GM18867 (cell line): Measurements from ENCODE around the gene CACNA2D4.

ENCODE experiments used
- ATAC-seq: cut with Tn5 transposase; IDR thresholded peaks from one replicate; pipeline ENCODE4 v1.9.1; 2021; ENCODE audit warnings: mild to moderate bottlenecking, moderate library complexity; ENCODE audit not compliant: unreplicated experiment

The CACNA2D4 gene

GRCh38 chr12:1873531-1874510, 44.6 kb downstream of the CACNA2D4 start:
- no peak for ATAC-seq

DNA sequence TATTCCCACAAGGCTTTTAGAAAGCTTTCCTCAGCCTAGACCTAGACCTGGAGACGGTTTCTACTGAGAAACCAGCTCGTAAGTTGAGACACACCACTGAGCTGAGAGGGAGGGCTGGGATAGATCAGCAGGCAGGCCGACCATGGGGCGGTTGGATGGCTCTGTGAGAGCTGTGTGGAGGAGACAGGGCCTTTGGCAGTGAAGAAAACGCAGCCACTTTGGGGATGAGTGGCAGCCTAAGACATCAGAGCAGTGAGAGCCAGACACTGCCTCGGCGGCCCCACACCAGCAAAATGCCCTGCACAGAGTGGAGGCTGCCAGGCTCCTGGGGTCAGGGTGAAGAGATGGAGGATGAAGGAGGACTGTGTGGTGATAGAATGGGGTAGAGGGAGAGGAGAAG, 46.0 kb downstream of the CACNA2D4 start:
- no peak for ATAC-seq

- no peak for ATAC-seq
Observed at GRCh38 chr12:1872001-1872400, 46.5 kb downstream of the CACNA2D4 start.

DNA sequence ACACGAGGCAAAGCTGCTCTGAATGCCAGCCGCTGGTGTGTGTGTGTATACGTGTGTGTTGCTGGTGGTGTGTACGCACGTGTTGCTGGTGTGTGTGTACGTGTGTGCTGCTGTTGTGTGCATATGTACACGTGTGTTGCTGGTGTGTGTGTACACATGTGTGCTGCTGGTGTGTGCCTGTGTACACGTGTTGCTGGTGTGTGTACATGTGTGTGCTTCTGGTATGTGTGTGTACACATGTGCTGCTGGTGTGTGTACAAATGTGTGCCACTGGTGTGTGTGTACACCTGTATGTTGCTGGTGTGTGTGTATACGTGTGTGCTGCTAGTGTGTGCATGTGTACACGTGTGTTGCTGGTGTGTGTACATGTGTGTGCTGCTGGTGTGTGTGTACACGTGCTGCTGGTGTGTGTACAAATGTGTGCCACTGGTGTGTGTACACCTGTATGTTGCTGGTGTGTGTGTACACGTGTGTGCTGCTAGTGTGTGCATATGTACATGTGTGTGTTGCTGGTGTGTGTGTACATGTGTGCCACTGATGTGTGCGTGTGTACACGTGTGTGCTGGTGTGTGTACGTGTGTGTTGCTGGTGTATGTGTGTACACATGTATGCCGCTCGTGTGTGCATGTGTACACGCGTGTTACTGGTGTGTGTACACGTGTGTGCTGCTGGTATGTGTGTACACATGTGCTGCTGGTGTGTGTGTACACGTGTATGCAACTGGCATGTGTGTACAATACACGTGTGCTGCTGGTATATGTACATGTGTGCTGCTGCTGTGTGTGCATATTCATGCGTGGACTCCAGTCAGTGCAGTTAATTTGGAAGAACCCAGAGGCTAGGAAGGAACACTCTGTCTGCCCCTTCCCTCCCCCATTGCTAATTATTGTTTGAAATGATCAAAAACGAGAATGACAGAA, 47.2 kb downstream of the CACNA2D4 start:
- ATAC-seq = no peak

- ATAC-seq = no peak
Observed at GRCh38 chr12:1870086-1870485, 48.4 kb downstream of the CACNA2D4 start.

GRCh38 chr12:1869145-1869544, 49.3 kb downstream of the CACNA2D4 start:
- no peak for ATAC-seq

GRCh38 chr12:1865284-1865866, 53.1 kb downstream of the CACNA2D4 start:
- ATAC-seq = no peak

GRCh38 chr12:1864867-1865266, 53.6 kb downstream of the CACNA2D4 start:
- no peak for ATAC-seq

DNA sequence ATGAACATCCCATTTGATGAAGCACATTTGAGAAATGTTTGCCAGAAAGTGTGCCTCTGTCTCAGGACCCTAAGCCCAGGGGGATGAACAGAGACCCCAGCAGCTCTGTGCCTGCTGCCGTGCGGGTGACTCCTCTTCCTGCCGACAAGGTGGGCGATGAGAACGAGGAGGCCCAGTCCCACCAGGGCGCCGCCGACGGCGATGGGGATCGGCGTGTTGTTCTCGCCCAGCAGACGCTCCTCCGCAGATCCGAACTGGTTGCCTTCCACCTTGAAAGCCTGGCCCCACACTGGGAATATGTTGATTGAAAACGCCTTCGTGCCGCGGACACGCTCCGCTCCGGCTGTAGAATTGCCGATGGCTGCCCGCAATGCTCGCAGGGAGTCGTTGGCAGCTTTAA, 54.0 kb downstream of the CACNA2D4 start:
- no peak for ATAC-seq

- no peak for ATAC-seq
Observed at GRCh38 chr12:1863823-1864222, 54.6 kb downstream of the CACNA2D4 start.

DNA sequence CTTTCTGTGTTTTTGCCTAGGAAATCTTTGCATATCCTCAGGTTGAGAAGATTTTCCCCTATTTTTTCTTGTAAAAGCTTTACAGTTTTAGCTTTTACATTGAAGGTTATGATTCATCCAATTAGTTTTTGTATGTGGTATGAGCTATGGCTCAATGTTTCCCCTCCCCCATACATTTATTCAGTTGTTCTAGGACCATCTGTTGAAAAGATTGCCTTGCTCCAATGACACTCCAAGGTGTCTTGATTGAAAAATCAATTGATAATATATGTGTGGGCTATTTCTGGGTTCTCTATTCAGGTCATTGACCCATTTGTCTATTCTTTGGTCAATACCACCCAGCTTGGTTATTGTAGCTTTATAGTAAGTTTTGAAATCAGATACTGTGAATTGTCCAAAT, 55.5 kb downstream of the CACNA2D4 start:
- no peak for ATAC-seq

GRCh38 chr12:1859643-1860042, 58.8 kb downstream of the CACNA2D4 start:
- ATAC-seq = no peak

- ATAC-seq = no peak
Observed at GRCh38 chr12:1858456-1858855, 60.0 kb downstream of the CACNA2D4 start.

- no peak for ATAC-seq
Observed at GRCh38 chr12:1857821-1858220, 60.6 kb downstream of the CACNA2D4 start.

- ATAC-seq = no peak
Observed at GRCh38 chr12:1857086-1857485, 61.4 kb downstream of the CACNA2D4 start.

DNA sequence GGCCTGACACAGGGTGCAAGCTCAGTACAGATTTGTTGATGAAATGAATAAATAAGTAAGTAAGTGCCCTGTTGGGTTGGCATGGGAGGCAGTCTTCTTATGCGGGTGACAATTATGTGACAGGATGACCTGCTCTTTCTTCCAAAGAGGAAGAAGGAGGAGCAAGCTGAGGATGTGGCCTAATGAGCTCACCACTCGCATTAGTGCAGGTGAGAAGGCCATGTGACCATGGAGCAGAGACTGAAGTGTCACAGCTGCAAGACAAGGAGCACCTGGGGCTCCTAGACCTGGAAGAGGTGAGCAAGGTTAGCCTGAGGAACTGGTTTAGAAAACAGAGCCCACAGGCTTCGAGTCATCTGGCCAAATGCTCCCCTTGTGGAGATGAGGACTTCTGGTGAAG, 63.2 kb downstream of the CACNA2D4 start:
- no peak for ATAC-seq

GRCh38 chr12:1853716-1854115, 64.7 kb downstream of the CACNA2D4 start:
- no peak for ATAC-seq

DNA sequence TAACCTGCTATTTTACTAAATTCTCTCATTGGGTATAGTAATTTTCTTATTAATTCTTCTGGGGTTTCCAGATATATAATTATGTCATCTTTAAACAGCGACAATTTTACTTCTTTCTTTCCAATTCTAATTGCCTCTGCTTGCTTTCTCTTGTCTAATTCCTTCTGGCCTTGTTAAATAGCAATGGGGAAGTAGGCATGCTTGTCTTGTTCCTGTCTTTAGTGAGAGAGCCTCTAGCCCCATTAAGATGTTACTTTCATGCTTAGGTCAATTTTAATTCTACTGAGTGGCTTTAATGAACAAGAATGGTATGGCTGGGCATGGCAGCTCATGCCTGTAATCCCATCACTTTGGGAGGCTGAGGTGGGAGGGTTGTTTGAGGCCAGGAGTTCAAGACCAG, 66.4 kb downstream of the CACNA2D4 start:
- no peak for ATAC-seq

DNA sequence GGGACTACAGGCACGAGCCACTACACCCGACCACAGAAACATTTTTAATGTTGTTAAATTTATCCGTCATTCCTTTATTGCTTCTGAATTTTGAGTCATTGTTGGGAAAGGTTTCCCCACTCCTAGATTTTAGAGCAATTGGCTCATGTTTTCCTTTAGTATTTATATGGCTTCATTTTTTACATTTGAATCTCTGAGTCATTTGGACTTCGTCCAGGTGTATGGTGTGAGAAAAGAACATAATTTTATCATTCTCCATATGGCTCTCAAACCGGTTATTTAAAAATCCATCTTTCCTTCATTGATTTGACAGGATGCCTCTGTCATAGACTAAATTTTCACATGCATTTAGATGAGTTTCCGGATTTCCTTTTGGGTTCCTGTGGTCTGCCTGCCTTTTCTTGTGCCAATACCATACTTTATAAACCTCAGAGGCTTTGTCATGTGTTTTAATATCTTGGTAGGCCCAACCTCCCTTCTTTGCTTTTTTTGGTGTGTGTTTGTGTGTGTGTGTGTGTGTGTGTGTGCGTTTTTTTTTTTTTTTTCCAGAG, 67.2 kb downstream of the CACNA2D4 start:
- no peak for ATAC-seq

- ATAC-seq = no peak
Observed at GRCh38 chr12:1848745-1849144, 69.7 kb downstream of the CACNA2D4 start.

DNA sequence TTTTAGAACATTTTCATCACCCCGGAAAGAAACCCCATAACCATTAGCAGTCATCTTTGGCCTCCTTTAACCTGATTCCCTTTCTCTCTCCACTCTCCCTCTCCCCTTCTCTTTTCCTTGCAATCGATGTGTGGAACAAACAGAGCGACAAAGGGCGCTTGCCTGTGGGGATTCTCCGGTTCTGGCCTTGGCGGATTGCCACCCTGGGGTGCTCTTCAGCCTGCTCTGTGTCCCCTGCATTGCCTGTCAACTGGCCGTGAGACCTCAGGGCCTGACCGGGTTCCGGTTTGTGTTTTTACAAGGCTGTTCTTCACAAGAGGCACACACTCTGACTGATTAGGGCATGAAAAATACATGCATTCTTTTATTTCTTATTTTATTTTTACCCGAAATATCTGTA, 70.3 kb downstream of the CACNA2D4 start:
- no peak for ATAC-seq
